ENCODE measurements around the gene LYST.

Gene LYST

GRCh38 chr1:235735621-235736020, 131.1 kb downstream of the LYST start:
- H3K14ac ChIP-seq (ENCODE audit: low read length in 2 of 2): no peak overlapping the region
- peak overlapping the region; percentile 11 for H3K9ac ChIP-seq (ENCODE audit: low read length)
- H3K9me3 ChIP-seq (ENCODE audit: control insufficient read depth, low read length): no peaks in the 10 kb centered on the region
- no peak overlapping the region for H4K8ac ChIP-seq (ENCODE audit: low read length)
- no peak for DNase-seq
- H3K79me1 ChIP-seq (replicated peaks; ENCODE audit: low read length, poor library complexity, severe bottlenecking): no peaks in the 10 kb centered on the region
- no peak overlapping the region for H2BK12ac ChIP-seq (ENCODE audit: low read length in 2 of 2)
- no peak overlapping the region for H3K4me2 ChIP-seq (ENCODE audit: low read length, poor library complexity, severe bottlenecking)
- no peak overlapping the region for H2AFZ ChIP-seq (ENCODE audit: low read depth, low read length)
- H3K23ac ChIP-seq (ENCODE audit: low read length in 2 of 2): no peak overlapping the region
- H2AK5ac ChIP-seq (ENCODE audit: low read length, severe bottlenecking): no peak overlapping the region
- no peak overlapping the region for H2BK120ac ChIP-seq (ENCODE audit: low read depth, low read length)
- H2BK15ac ChIP-seq (ENCODE audit: low read depth, poor library complexity, severe bottlenecking): no peak overlapping the region
- H3K27me3 ChIP-seq (ENCODE audit: control insufficient read depth in 1 of 2, insufficient read depth in 1 of 2, low read length in 2 of 2): no peaks in the 10 kb centered on the region
- no peak overlapping the region for H2BK5ac ChIP-seq (ENCODE audit: low read depth, low read length, poor library complexity, severe bottlenecking)
- H3K4me3 ChIP-seq (ENCODE audit: insufficient read depth in 1 of 2, low read depth in 1 of 2, low read length in 2 of 2): no peak overlapping the region
- no peak overlapping the region for H3K27ac ChIP-seq (ENCODE audit: low read length, poor library complexity, severe bottlenecking)
- no peak overlapping the region for H3K4ac ChIP-seq (ENCODE audit: low read depth in 1 of 2, low read length in 2 of 2)
- H4K91ac ChIP-seq (ENCODE audit: low read length): no peak overlapping the region
- H3K18ac ChIP-seq (ENCODE audit: low read depth in 1 of 2, low read length in 2 of 2): no peak overlapping the region
- H3K4me1 ChIP-seq (ENCODE audit: control insufficient read depth, insufficient read depth, low read depth, low read length): no peaks in the 10 kb centered on the region
- H3K36me3 ChIP-seq (ENCODE audit: control insufficient read depth in 1 of 2, insufficient read depth in 2 of 2, low read depth in 1 of 2, low read length in 2 of 2): peaks cover 4 to 71% of the 10 kb centered on the region in 2 experiments
- no CpG with 5 or more reads among the region's 2 CpGs for WGBS

DNA sequence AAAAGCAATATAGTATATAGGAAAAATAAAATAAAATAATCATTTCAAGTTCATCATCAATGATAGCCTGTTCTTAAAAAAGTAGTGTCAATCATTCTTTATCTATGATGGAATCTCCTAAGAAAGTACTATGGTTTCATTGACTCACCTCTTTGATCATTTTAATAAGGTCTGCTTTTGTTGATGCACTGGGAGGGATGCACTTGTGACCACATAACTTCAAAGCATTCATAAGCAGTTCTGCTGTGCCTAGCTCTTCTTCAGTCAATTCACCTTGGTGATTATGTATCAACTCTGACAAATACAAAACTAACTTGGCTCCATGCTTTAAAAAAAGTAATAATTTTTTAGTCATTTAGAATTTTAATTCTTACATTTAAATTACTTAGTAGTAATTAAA, 132.4 kb downstream of the LYST start:
- no peak for DNase-seq
- H3K9me3 ChIP-seq (ENCODE audit: control insufficient read depth, low read length): no peaks in the 10 kb centered on the region
- H3K14ac ChIP-seq (ENCODE audit: low read length in 2 of 2): no peak overlapping the region
- H2BK12ac ChIP-seq (ENCODE audit: low read length in 2 of 2): no peak overlapping the region
- H2BK5ac ChIP-seq (ENCODE audit: low read depth, low read length, poor library complexity, severe bottlenecking): no peak overlapping the region
- H2AFZ ChIP-seq (ENCODE audit: low read depth, low read length): no peak overlapping the region
- no peak overlapping the region for H3K23ac ChIP-seq (ENCODE audit: low read length in 2 of 2)
- H3K9ac ChIP-seq (ENCODE audit: low read length): no peak overlapping the region
- no peak overlapping the region for H2BK120ac ChIP-seq (ENCODE audit: low read depth, low read length)
- H3K18ac ChIP-seq (ENCODE audit: low read depth in 1 of 2, low read length in 2 of 2): no peak overlapping the region
- no peak overlapping the region for H3K4me2 ChIP-seq (ENCODE audit: low read length, poor library complexity, severe bottlenecking)
- no peaks in the 10 kb centered on the region for H3K79me1 ChIP-seq (replicated peaks; ENCODE audit: low read length, poor library complexity, severe bottlenecking)
- H3K4me3 ChIP-seq (ENCODE audit: insufficient read depth in 1 of 2, low read depth in 1 of 2, low read length in 2 of 2): no peak overlapping the region
- H3K27ac ChIP-seq (ENCODE audit: low read length, poor library complexity, severe bottlenecking): no peak overlapping the region
- H2BK15ac ChIP-seq (ENCODE audit: low read depth, poor library complexity, severe bottlenecking): no peak overlapping the region
- no peak overlapping the region for H4K91ac ChIP-seq (ENCODE audit: low read length)
- H2AK5ac ChIP-seq (ENCODE audit: low read length, severe bottlenecking): no peak overlapping the region
- H3K36me3 ChIP-seq (ENCODE audit: control insufficient read depth in 1 of 2, insufficient read depth in 2 of 2, low read depth in 1 of 2, low read length in 2 of 2): peaks cover 4 to 71% of the 10 kb centered on the region in 2 experiments
- no peak overlapping the region for H4K8ac ChIP-seq (ENCODE audit: low read length)
- no peak overlapping the region for H3K4ac ChIP-seq (ENCODE audit: low read depth in 1 of 2, low read length in 2 of 2)
- H3K4me1 ChIP-seq (ENCODE audit: control insufficient read depth, insufficient read depth, low read depth, low read length): no peaks in the 10 kb centered on the region
- H3K27me3 ChIP-seq (ENCODE audit: control insufficient read depth in 1 of 2, insufficient read depth in 1 of 2, low read length in 2 of 2): no peaks in the 10 kb centered on the region

GRCh38 chr1:235730007-235730406, 136.7 kb downstream of the LYST start:
- H3K4me2 ChIP-seq (ENCODE audit: low read length, poor library complexity, severe bottlenecking): no peak overlapping the region
- no peak overlapping the region for H2BK15ac ChIP-seq (ENCODE audit: low read depth, poor library complexity, severe bottlenecking)
- H3K27ac ChIP-seq (ENCODE audit: low read length, poor library complexity, severe bottlenecking): no peak overlapping the region
- H3K36me3 ChIP-seq (ENCODE audit: control insufficient read depth in 1 of 2, insufficient read depth in 2 of 2, low read depth in 1 of 2, low read length in 2 of 2): peaks cover 3 to 72% of the 10 kb centered on the region in 2 experiments
- H3K79me1 ChIP-seq (replicated peaks; ENCODE audit: low read length, poor library complexity, severe bottlenecking): no peaks in the 10 kb centered on the region
- no peak overlapping the region for H2AK5ac ChIP-seq (ENCODE audit: low read length, severe bottlenecking)
- no peak overlapping the region for H4K91ac ChIP-seq (ENCODE audit: low read length)
- DNase-seq: no peak
- no peak overlapping the region for H2AFZ ChIP-seq (ENCODE audit: low read depth, low read length)
- H3K9ac ChIP-seq (ENCODE audit: low read length): no peak overlapping the region
- no peak overlapping the region for H3K14ac ChIP-seq (ENCODE audit: low read length in 2 of 2)
- no peak overlapping the region for H3K4ac ChIP-seq (ENCODE audit: low read depth in 1 of 2, low read length in 2 of 2)
- no peaks in the 10 kb centered on the region for H3K27me3 ChIP-seq (ENCODE audit: control insufficient read depth in 1 of 2, insufficient read depth in 1 of 2, low read length in 2 of 2)
- no peak overlapping the region for H2BK5ac ChIP-seq (ENCODE audit: low read depth, low read length, poor library complexity, severe bottlenecking)
- no peak overlapping the region for H3K23ac ChIP-seq (ENCODE audit: low read length in 2 of 2)
- no peak overlapping the region for H4K8ac ChIP-seq (ENCODE audit: low read length)
- no peak overlapping the region for H3K4me3 ChIP-seq (ENCODE audit: insufficient read depth in 1 of 2, low read depth in 1 of 2, low read length in 2 of 2)
- no CpG with 5 or more reads among the region's 1 CpG for WGBS
- H2BK12ac ChIP-seq (ENCODE audit: low read length in 2 of 2): no peak overlapping the region
- no peaks in the 10 kb centered on the region for H3K4me1 ChIP-seq (ENCODE audit: control insufficient read depth, insufficient read depth, low read depth, low read length)
- no peak overlapping the region for H2BK120ac ChIP-seq (ENCODE audit: low read depth, low read length)
- H3K18ac ChIP-seq (ENCODE audit: low read depth in 1 of 2, low read length in 2 of 2): no peak overlapping the region
- no peaks in the 10 kb centered on the region for H3K9me3 ChIP-seq (ENCODE audit: control insufficient read depth, low read length)

DNA sequence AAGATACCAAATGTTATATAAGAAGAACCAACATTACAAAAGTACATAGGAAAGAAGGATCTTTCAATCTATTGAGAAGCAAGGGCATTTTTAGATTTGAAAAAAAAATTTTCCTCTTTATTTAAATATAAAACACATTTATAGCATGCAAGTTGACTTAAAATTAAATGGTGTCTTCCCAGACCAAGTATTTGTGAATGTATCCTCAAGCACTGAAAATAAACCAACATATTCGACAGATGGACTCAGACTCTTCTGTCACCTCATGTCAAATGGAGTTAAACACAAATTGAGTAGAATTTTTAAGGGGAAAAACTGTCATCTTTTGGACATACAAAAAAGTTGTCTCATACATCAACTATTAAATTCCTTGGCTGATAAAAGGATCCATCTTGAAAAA, 140.1 kb downstream of the LYST start:
- Histone ChIP-seq H2AK5ac (ENCODE audit: low read length, severe bottlenecking) (no peak overlapping the region), H2BK120ac (ENCODE audit: low read depth, low read length) (no peak overlapping the region), H3K4me2 (ENCODE audit: low read length, poor library complexity, severe bottlenecking) (no peak overlapping the region), H3K4me3 (ENCODE audit: insufficient read depth in 1 of 2, low read depth in 1 of 2, low read length in 2 of 2) (no peak overlapping the region), H3K36me3 (ENCODE audit: control insufficient read depth in 1 of 2, insufficient read depth in 2 of 2, low read depth in 1 of 2, low read length in 2 of 2) (peaks cover 3 to 78% of the 10 kb centered on the region in 2 experiments), H3K18ac (ENCODE audit: low read depth in 1 of 2, low read length in 2 of 2) (no peak overlapping the region), H2AFZ (ENCODE audit: low read depth, low read length) (no peak overlapping the region), H2BK15ac (ENCODE audit: low read depth, poor library complexity, severe bottlenecking) (no peak overlapping the region), H3K4me1 (ENCODE audit: control insufficient read depth, insufficient read depth, low read depth, low read length) (no peaks in the 10 kb centered on the region), H3K9ac (ENCODE audit: low read length) (no peak overlapping the region), H3K79me1 (replicated peaks; ENCODE audit: low read length, poor library complexity, severe bottlenecking) (no peaks in the 10 kb centered on the region), H3K27ac (ENCODE audit: low read length, poor library complexity, severe bottlenecking) (no peak overlapping the region), H2BK12ac (ENCODE audit: low read length in 2 of 2) (no peak overlapping the region), H3K23ac (ENCODE audit: low read length in 2 of 2) (no peak overlapping the region), H3K9me3 (ENCODE audit: control insufficient read depth, low read length) (no peaks in the 10 kb centered on the region), H3K14ac (ENCODE audit: low read length in 2 of 2) (no peak overlapping the region), H3K4ac (ENCODE audit: low read depth in 1 of 2, low read length in 2 of 2) (no peak overlapping the region), H4K8ac (ENCODE audit: low read length) (no peak overlapping the region), H4K91ac (ENCODE audit: low read length) (no peak overlapping the region), H3K27me3 (ENCODE audit: control insufficient read depth in 1 of 2, insufficient read depth in 1 of 2, low read length in 2 of 2) (no peaks in the 10 kb centered on the region), H2BK5ac (ENCODE audit: low read depth, low read length, poor library complexity, severe bottlenecking) (no peak overlapping the region)
- WGBS: no CpG with 5 or more reads among the region's 1 CpG
- DNase-seq: no peak

Data from mesenchymal stem cell (in vitro differentiated cells and primary cell).